Measurements from ENCODE around the gene CENPT.
"Not testable (repeated sequence)": the region's sequence is repeated elsewhere in the genome, so short reads cannot be mapped to it uniquely, and the experiment has no call there.

DNA sequence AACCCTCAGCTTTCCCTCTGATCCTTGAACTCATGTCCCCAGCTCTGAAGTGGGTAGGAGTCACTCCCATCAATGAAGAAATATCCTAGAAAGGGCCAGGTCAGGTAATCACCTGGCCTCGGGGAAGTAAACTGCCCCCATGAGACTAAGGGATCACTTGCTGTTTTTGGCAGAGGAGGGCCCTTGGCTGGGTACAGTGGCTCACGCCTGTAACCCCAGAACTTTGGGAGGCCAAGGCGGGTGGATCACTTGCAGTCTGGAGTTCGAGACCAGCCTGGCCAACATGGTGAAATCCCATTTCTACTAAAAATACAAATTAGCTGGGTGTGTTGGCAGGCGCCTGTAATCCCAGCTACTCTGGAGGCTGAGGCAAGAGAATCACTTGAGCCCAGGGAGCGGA, 16.6 kb upstream of the CENPT start:
- TF ChIP-seq, protein P1, sequence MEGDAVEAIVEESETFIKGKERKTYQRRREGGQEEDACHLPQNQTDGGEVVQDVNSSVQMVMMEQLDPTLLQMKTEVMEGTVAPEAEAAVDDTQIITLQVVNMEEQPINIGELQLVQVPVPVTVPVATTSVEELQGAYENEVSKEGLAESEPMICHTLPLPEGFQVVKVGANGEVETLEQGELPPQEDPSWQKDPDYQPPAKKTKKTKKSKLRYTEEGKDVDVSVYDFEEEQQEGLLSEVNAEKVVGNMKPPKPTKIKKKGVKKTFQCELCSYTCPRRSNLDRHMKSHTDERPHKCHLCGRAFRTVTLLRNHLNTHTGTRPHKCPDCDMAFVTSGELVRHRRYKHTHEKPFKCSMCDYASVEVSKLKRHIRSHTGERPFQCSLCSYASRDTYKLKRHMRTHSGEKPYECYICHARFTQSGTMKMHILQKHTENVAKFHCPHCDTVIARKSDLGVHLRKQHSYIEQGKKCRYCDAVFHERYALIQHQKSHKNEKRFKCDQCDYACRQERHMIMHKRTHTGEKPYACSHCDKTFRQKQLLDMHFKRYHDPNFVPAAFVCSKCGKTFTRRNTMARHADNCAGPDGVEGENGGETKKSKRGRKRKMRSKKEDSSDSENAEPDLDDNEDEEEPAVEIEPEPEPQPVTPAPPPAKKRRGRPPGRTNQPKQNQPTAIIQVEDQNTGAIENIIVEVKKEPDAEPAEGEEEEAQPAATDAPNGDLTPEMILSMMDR (IDR thresholded peaks at IDR 0.05): not testable (repeated sequence)
- TF ChIP-seq POLR2A (IDR thresholded peaks at IDR 0.05): not testable (repeated sequence)

Measured in right lobe of liver (tissue), 4 donors.